Mesothelial cell of epicardium (in vitro differentiated cells): ENCODE measurements around the gene PRPF6. TPM values are rescaled to one million over a fixed set of nuclear protein-coding genes. Genes with fewer than 3 reads are reported as not detected.
A peak's percentile ranks its signal among the peaks of the same experiment; 100 is the strongest.

Experiments
- DNase-seq, 2 experiments: peaks; one replicate each; pipeline ENCODE4 v3.0.0; 2021; ENCODE audit warnings: low spot score in 2 of 2; ENCODE audit not compliant: unreplicated experiment in 2 of 2
- H3K27ac Mint-ChIP-seq: 2 replicates; pipeline ENCODE4 v1.8.0; 2021; ENCODE audit warnings: mixed read lengths
- H3K27me3 Mint-ChIP-seq: 2 replicates; pipeline ENCODE4 v1.8.0; 2021; ENCODE audit warnings: low read depth, mixed read lengths
- H3K36me3 Mint-ChIP-seq: 2 replicates; pipeline ENCODE4 v1.8.0; 2021; ENCODE audit warnings: mixed read lengths
- H3K4me1 Mint-ChIP-seq: 2 replicates; pipeline ENCODE4 v1.8.0; 2021; ENCODE audit warnings: mixed read lengths
- H3K4me3 Mint-ChIP-seq: 2 replicates; pipeline ENCODE4 v1.8.0; 2021; ENCODE audit warnings: mild to moderate bottlenecking, moderate library complexity, mixed read lengths
- H3K9me3 Mint-ChIP-seq: 2 replicates; pipeline ENCODE4 v1.8.0; 2021; ENCODE audit warnings: mixed read lengths
- total RNA-seq: library from RNA; stranded (reverse); gene quantifications from 3 replicates; pipeline ENCODE4 v1.2.1, GENCODE V29; 2021
- TF ChIP-seq, protein P1 (sequence below): fragments of 200-600 bp; sonication (generic); IDR thresholded peaks from one replicate; pipeline ENCODE4 v1.5.0; 2021; ENCODE audit warnings: antibody characterized with exemption; ENCODE audit not compliant: unreplicated experiment

The PRPF6 gene
- total RNA-seq, 1 donor from 2014 or later = 65.9 TPM

DNA sequence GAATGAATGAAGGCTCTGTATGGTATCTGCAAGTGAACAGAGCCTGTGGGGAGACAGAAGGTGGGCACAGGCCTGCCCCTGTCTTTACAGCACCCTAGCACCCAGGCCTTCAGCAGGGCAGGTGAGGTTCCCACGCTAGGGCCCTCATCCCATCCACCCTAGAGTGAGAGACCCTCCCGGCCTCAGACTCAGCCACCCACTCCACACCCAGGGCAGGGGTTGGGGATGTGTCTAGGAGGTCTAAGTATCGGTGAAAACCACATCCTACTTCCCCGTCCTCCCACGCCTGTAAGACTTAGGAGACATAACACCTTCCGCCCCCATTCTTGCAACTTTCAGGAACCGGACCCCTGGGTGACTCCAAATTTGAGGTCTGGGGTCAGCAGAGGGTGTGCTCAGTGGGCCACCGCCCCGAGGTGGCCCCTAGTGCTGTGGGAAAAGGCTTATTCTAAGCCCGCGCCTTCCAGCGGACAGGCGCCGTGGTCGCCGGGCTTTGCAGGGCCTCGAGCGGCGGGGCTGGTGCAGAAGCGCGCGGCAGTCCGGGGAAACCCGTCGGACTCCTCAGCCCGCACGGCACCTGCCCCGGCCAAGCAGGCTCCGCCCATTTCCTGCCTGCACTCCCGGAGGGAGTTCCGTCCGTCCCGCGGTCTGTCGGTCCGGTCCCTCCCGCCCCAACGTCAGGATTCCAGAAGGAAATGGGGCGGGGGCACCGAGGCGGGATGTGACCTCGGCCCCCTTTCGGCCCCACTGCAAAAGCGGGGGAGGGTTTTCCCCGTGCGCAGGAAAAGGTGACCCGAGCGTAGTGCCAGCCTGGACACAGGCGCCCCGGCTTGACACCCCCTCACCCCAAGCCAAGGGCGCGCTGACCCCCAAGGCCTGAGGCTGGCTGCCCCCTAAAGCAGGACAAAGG is 2.4 kb upstream of the PRPF6 start:
- H3K27me3 Mint-ChIP-seq = peaks cover 19% of the 10 kb centered on the region
- H3K36me3 Mint-ChIP-seq = peaks cover 9% of the 10 kb centered on the region
- peaks cover 39% of the 10 kb centered on the region for H3K4me1 Mint-ChIP-seq
- peak in 1 of 2 experiments; percentile 79 for DNase-seq
- no peaks in the 10 kb centered on the region for H3K9me3 Mint-ChIP-seq
- peak overlapping the region; percentile 75 for H3K4me3 Mint-ChIP-seq
- H3K27ac Mint-ChIP-seq = peak overlapping the region; percentile 61
- TF ChIP-seq, protein P1, sequence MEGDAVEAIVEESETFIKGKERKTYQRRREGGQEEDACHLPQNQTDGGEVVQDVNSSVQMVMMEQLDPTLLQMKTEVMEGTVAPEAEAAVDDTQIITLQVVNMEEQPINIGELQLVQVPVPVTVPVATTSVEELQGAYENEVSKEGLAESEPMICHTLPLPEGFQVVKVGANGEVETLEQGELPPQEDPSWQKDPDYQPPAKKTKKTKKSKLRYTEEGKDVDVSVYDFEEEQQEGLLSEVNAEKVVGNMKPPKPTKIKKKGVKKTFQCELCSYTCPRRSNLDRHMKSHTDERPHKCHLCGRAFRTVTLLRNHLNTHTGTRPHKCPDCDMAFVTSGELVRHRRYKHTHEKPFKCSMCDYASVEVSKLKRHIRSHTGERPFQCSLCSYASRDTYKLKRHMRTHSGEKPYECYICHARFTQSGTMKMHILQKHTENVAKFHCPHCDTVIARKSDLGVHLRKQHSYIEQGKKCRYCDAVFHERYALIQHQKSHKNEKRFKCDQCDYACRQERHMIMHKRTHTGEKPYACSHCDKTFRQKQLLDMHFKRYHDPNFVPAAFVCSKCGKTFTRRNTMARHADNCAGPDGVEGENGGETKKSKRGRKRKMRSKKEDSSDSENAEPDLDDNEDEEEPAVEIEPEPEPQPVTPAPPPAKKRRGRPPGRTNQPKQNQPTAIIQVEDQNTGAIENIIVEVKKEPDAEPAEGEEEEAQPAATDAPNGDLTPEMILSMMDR = no peak

DNA sequence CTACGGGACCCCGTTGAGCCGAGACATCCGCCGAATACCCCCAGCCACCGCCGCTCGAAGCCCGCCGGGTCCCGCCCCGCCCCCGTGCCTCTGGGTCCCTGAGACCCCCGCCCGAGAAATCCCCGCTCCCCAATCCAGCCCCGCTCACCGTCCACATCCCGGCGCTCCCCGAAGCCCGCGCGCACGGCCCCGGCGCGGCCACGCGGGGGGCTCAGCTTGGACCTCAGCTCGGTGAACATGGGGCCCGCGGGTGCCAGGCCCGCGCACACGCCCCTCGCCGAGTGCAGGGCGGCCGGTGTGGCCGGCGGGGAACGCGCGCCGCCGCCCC is 1.7 kb upstream of the PRPF6 start:
- H3K27me3 Mint-ChIP-seq = peaks cover 19% of the 10 kb centered on the region
- TF ChIP-seq, protein P1 = no peak
- H3K9me3 Mint-ChIP-seq = no peaks in the 10 kb centered on the region
- peaks cover 35% of the 10 kb centered on the region for H3K4me1 Mint-ChIP-seq
- no peak overlapping the region for H3K27ac Mint-ChIP-seq
- no peak for DNase-seq
- H3K36me3 Mint-ChIP-seq = peaks cover 6% of the 10 kb centered on the region
- peak overlapping the region; percentile 75 for H3K4me3 Mint-ChIP-seq

DNA sequence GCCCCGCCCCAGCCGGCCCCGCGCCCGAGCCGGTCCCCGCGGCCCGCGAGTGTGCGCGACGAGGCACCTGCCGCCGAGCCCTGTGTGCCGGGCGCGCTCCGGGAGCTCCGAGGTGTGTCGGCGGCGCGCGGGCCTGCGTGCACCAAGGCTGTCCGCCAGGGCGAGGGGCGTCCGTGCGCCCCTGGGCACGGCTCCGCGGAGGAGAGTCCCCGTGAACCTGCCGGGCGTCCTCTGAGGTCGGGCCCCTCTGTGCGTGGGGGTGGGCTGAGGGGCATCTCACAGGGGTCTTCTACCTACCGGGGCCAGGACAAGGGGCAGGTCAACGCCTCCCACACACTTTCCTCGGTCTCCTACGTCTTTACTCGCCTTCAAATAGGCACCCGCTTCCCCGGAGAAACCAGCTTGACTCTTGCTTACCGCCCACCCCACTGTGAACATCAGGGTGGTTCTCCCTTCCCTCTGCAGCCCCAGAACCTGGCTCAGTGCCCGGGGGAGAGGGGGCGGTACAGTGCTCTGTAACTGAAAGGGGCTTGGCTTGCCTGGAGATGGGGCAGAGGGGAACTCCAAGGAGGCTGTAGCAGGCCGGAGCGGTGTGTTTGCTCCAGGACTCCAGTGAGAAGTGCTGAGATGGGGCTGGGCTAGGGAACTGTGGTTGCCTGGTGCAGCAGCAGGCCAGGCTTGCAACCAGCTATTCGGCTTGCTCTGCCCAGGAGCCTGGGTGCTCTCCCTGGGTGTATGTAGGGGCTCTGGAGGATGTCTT is 1.2 kb upstream of the PRPF6 start, which contains the start of gene SAMD10:
Gene SAMD10 (minus strand): TSS at position 86 of the 760 bp plus-strand sequence. CDS start 175 bp downstream, outside the sequence.
- H3K36me3 Mint-ChIP-seq = peaks cover 11% of the 10 kb centered on the region
- TF ChIP-seq, protein P1 = no peak
- no peaks in the 10 kb centered on the region for H3K9me3 Mint-ChIP-seq
- H3K27me3 Mint-ChIP-seq = peaks cover 19% of the 10 kb centered on the region
- DNase-seq = peak; percentile 72 to 86
- peak within 1 kb of the TSS; percentile 95 for H3K4me3 Mint-ChIP-seq
- peaks cover 35% of the 10 kb centered on the region for H3K4me1 Mint-ChIP-seq
- H3K27ac Mint-ChIP-seq = peak within 1 kb of the TSS; percentile 98

DNA sequence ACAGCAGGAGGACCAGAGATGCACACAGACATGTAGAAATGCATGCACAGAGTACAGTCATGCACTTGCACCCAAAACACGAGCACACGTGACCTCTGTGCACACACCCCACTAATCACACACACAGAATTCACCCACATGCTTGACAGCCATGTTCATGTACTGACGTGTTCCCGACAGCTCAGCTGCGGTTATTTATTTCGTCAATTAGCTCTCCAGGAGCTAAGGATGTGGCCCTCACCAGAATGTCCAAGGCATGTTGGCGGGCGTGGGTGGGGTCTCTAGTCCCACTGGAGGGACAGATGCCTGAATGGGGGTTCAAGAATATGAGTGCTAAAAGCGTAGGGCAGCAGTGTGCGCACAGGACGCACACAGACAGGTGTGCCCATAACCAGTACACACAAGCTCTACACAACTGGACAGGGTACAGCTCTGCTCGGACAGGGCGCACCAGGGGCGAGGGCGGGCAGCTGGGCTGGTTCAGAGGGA is 571 bp upstream of the PRPF6 start:
- TF ChIP-seq, protein P1 = no peak
- Mint-ChIP-seq H3K4me3 (peak overlapping the region; percentile 95), H3K36me3 (peaks cover 12% of the 10 kb centered on the region), H3K27me3 (peaks cover 19% of the 10 kb centered on the region), H3K27ac (peak overlapping the region; percentile 98), H3K9me3 (no peaks in the 10 kb centered on the region), H3K4me1 (peaks cover 35% of the 10 kb centered on the region)
- DNase-seq = no peak

DNA sequence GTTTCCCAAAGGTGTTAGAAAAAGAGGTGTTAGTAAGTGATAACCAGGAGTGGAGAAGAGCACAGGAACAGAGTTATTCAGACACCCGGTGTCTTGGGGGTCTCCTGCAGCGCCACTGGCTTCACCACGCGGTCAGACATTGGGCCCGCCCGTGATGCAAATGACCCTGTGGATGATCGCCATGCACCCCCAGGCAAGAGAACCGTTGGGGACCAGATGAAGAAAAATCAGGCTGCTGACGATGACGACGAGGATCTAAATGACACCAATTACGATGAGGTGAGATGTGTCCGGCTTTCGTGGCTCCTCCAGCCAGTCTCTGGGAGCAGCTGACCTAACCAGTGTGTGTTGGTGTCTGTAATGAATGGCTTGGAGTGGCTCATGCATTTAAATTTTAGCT is 2.0 kb downstream of the PRPF6 start:
- Mint-ChIP-seq H3K27ac (no peak overlapping the region), H3K4me3 (peak overlapping the region; percentile 47), H3K4me1 (peaks cover 35% of the 10 kb centered on the region), H3K27me3 (peaks cover 8% of the 10 kb centered on the region), H3K9me3 (no peaks in the 10 kb centered on the region), H3K36me3 (peaks cover 21% of the 10 kb centered on the region)
- DNase-seq = no peak
- TF ChIP-seq, protein P1 = no peak
